ENCODE results near the gene LAMTOR2.

Gene LAMTOR2

DNA sequence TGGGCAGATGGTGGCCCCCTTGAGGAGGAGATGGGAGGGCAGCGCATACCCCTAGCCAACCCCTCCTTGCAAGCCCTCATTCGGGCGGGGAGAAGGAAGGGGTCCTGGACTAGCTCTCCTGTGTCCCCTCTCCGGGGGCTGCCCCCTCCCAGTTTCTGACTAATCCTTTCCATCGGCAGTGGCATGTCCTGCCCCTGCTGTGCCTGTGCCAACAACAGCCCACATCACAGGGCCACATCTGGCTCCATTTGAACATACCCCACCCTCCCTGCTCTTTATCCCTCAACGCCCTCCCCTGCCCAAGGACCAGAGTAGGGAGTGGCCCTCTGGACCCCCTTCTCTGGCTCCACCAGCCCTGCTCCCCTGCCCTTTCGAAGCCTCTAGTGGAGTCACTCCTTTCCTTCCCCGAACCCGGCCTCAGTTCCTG is 49.0 kb downstream of the LAMTOR2 start:
- Histone ChIP-seq H2BK5ac (ENCODE audit: low read depth, low read length, poor library complexity) (peak overlapping the region; percentile 23), H3K9ac (ENCODE audit: low read length) (no peak overlapping the region), H3K4me2 (ENCODE audit: low read length) (peak overlapping the region; percentile 24), H3K23ac (ENCODE audit: low read length) (no peak overlapping the region), H4K8ac (ENCODE audit: low read depth, low read length) (peak overlapping the region; percentile 52), H3K27me3 (ENCODE audit: insufficient read depth, low read length) (no peaks in the 10 kb centered on the region), H4K91ac (ENCODE audit: low read depth, low read length) (peak overlapping the region; percentile 95), H3K79me1 (ENCODE audit: low read length) (peaks cover 39% of the 10 kb centered on the region), H3K36me3 (ENCODE audit: control insufficient read depth in 1 of 2, insufficient read depth in 2 of 2, low read length in 2 of 2) (peaks cover 3 to 7% of the 10 kb centered on the region in 2 experiments), H3K18ac (ENCODE audit: low read length) (peak overlapping the region; percentile 67), H3K14ac (ENCODE audit: low read length) (peak overlapping the region; percentile 38), H3K79me2 (ENCODE audit: control insufficient read depth, insufficient read depth, low read length, poor library complexity) (peaks cover 11% of the 10 kb centered on the region), H3K4me1 (ENCODE audit: control insufficient read depth in 1 of 2, insufficient read depth in 2 of 2, low read length in 2 of 2) (peaks cover 52 to 60% of the 10 kb centered on the region in 2 experiments), H3K4me3 (ENCODE audit: low read depth, low read length) (no peak overlapping the region), H3K27ac (ENCODE audit: low read depth, low read length) (peak overlapping the region; percentile 78), H2BK120ac (ENCODE audit: insufficient read depth, low read length, poor library complexity) (peak overlapping the region; percentile 84), H2AFZ (ENCODE audit: insufficient read depth, low read length, poor library complexity) (no peak overlapping the region), H3K9me3 (ENCODE audit: insufficient read depth, low read depth, low read length) (no peaks in the 10 kb centered on the region), H2BK12ac (ENCODE audit: low read length) (peak overlapping the region; percentile 67), H4K12ac (ENCODE audit: low read depth, low read length) (peak overlapping the region; percentile 9), H3K4ac (ENCODE audit: low read depth, low read length) (peak overlapping the region; percentile 54), H2AK5ac (ENCODE audit: low read length) (peak overlapping the region; percentile 36)
- WGBS (ENCODE audit: extremely low coverage, insufficient coverage, insufficient read length): no CpG with 5 or more reads among the region's 9 CpGs
- no peak for DNase-seq

DNA sequence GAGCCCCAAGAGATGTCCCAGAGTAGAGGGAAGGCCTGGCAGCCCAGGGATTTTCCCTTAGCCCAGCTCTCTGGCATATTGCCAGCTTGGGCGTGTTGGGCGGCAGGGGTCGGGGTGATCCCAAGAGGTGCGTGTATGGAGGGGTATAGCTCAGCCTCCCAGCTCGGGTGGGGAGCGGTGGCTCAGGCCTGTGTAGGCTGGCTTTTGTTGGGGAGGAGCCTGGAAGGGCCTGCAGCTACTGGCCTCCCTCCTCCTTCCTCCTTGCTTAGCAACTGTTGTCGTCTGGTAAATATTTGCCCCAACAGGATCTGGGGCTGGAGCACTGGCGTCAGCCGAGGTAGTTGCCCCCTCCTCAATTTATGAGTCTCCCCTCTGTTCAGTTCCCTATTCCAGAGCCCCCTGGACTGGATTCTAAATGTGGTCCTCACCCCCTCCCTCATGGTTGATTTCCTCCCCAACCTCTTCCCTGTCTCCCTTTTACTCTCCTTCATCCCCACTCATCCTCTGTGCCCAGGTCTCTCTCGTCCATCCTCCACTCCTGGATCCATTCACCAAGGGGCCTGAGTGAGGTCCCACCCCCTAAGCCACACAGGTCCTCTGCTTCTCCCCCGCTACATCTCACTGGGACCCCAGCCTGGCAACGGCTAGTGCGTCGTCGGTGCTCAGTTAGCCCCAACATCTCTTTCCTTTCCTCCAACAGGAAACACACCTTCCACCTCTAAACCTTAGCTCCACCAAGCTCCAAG is 49.7 kb downstream of the LAMTOR2 start:
- Histone ChIP-seq H3K79me2 (ENCODE audit: control insufficient read depth, insufficient read depth, low read length, poor library complexity) (peaks cover 13% of the 10 kb centered on the region), H2BK120ac (ENCODE audit: insufficient read depth, low read length, poor library complexity) (peak overlapping the region; percentile 97), H3K79me1 (ENCODE audit: low read length) (peaks cover 41% of the 10 kb centered on the region)

DNA sequence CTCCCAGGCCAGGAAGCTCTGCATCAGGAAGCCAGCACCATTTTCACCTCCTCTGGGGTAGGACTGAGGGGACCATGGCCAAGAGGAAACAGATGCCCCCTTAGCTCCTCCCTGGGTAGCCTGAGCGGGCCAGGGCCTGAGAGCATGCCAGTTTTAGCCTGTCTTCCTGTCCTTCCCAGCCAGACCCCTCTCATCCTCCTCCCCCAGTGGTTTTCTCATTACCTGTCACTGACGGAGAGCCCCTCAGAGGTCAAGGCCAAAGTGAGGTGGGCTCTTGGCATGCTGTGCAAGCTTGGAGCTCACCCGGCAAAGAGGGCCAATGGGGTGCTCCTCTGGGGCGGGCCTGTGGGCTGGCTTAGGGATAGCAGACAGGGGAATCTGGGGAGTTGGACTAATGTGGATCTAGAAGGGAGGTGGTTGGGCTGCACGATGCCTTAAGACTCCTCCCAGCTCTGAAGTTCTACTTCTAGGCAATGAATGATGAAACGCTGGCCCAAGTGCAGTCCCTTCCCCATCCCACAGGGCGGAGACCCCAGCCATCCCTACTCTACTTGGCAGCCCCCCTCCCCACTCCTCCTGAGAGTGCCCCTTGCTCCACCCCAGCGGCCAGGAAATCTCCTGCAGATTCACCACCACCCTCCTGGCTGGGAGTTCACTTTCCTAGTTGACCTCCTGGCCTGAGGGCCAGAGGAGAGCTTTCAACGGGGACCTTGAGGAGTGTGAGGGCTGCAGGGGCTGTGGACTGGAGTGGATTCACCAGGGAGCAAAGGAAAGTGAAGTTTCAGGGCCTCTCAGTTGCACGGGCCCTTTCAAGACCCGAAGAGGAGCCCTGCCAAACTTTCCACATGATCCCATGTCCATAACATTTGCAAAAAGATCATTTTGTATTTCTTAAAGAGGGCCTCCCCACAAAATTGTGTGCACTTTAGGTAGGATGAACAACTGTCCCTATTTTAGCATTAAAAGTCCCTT is 50.6 kb downstream of the LAMTOR2 start:
- Histone ChIP-seq H3K79me2 (ENCODE audit: control insufficient read depth, insufficient read depth, low read length, poor library complexity) (peaks cover 12% of the 10 kb centered on the region), H3K4me2 (ENCODE audit: low read length) (peak overlapping the region; percentile 88), H2AFZ (ENCODE audit: insufficient read depth, low read length, poor library complexity) (peak overlapping the region; percentile 44), H3K36me3 (ENCODE audit: control insufficient read depth in 1 of 2, insufficient read depth in 2 of 2, low read length in 2 of 2) (peaks cover 3% of the 10 kb centered on the region in 2 experiments), H3K9me3 (ENCODE audit: insufficient read depth, low read depth, low read length) (no peaks in the 10 kb centered on the region), H3K79me1 (ENCODE audit: low read length) (peaks cover 41% of the 10 kb centered on the region), H3K18ac (ENCODE audit: low read length) (peak overlapping the region; percentile 52), H3K23ac (ENCODE audit: low read length) (no peak overlapping the region), H2BK5ac (ENCODE audit: low read depth, low read length, poor library complexity) (peak overlapping the region; percentile 97), H2BK120ac (ENCODE audit: insufficient read depth, low read length, poor library complexity) (peak overlapping the region; percentile 97), H2BK12ac (ENCODE audit: low read length) (peak overlapping the region; percentile 90), H2AK5ac (ENCODE audit: low read length) (peak overlapping the region; percentile 25), H3K4me3 (ENCODE audit: low read depth, low read length) (no peak overlapping the region), H3K27me3 (ENCODE audit: insufficient read depth, low read length) (no peaks in the 10 kb centered on the region), H3K27ac (ENCODE audit: low read depth, low read length) (peak overlapping the region; percentile 100), H3K4me1 (ENCODE audit: control insufficient read depth in 1 of 2, insufficient read depth in 2 of 2, low read length in 2 of 2) (peaks cover 47 to 58% of the 10 kb centered on the region in 2 experiments), H4K8ac (ENCODE audit: low read depth, low read length) (peak overlapping the region; percentile 5), H3K14ac (ENCODE audit: low read length) (peak overlapping the region; percentile 32), H3K9ac (ENCODE audit: low read length) (no peak overlapping the region), H4K12ac (ENCODE audit: low read depth, low read length) (peak overlapping the region; percentile 85), H4K91ac (ENCODE audit: low read depth, low read length) (peak overlapping the region; percentile 95), H3K4ac (ENCODE audit: low read depth, low read length) (peak overlapping the region; percentile 71)
- WGBS (ENCODE audit: extremely low coverage, insufficient coverage, insufficient read length): no CpG with 5 or more reads among the region's 11 CpGs
- peak in 1 of 2 donors; percentile 33 for DNase-seq

More for the DNA sequence above, 49.7 kb downstream of the LAMTOR2 start:
- Histone ChIP-seq H3K23ac (ENCODE audit: low read length) (no peak overlapping the region), H3K4me2 (ENCODE audit: low read length) (peak overlapping the region; percentile 24), H3K18ac (ENCODE audit: low read length) (peak overlapping the region; percentile 67), H2AK5ac (ENCODE audit: low read length) (peak overlapping the region; percentile 36), H4K91ac (ENCODE audit: low read depth, low read length) (peak overlapping the region; percentile 95), H3K14ac (ENCODE audit: low read length) (peak overlapping the region; percentile 38), H4K8ac (ENCODE audit: low read depth, low read length) (peak overlapping the region; percentile 52), H2BK5ac (ENCODE audit: low read depth, low read length, poor library complexity) (peak overlapping the region; percentile 97), H4K12ac (ENCODE audit: low read depth, low read length) (peak overlapping the region; percentile 10), H3K27me3 (ENCODE audit: insufficient read depth, low read length) (no peaks in the 10 kb centered on the region), H3K4ac (ENCODE audit: low read depth, low read length) (peak overlapping the region; percentile 24), H3K4me3 (ENCODE audit: low read depth, low read length) (no peak overlapping the region), H3K9ac (ENCODE audit: low read length) (no peak overlapping the region), H3K36me3 (ENCODE audit: control insufficient read depth in 1 of 2, insufficient read depth in 2 of 2, low read length in 2 of 2) (peaks cover 3% of the 10 kb centered on the region in 2 experiments), H2BK12ac (ENCODE audit: low read length) (peak overlapping the region; percentile 90), H3K9me3 (ENCODE audit: insufficient read depth, low read depth, low read length) (no peaks in the 10 kb centered on the region), H3K4me1 (ENCODE audit: control insufficient read depth in 1 of 2, insufficient read depth in 2 of 2, low read length in 2 of 2) (peaks cover 50 to 60% of the 10 kb centered on the region in 2 experiments), H3K27ac (ENCODE audit: low read depth, low read length) (peak overlapping the region; percentile 100), H2AFZ (ENCODE audit: insufficient read depth, low read length, poor library complexity) (no peak overlapping the region)
- no CpG with 5 or more reads among the region's 15 CpGs for WGBS (ENCODE audit: extremely low coverage, insufficient coverage, insufficient read length)
- peak; percentile 54 to 69 for DNase-seq
